OCI-LY7 (cell line): ENCODE results near the gene WDFY4.

Experiments
- CTCF ChIP-seq: fragments of 200-600 bp; sonication (generic); conservative IDR thresholded peaks from 2 replicates; pipeline ENCODE4 v1.5.1; 2014; ENCODE audit warnings: mild to moderate bottlenecking, antibody characterized with exemption, low read length, moderate library complexity, mixed read lengths
- EZH2phosphoT487 ChIP-seq: fragments of 200-600 bp; sonication (generic); IDR thresholded peaks from 2 replicates; pipeline ENCODE4 v1.6.1; 2018; ENCODE audit warnings: low read depth, borderline replicate concordance, mild to moderate bottlenecking, mixed run types, antibody characterized with exemption, low read length, moderate library complexity, mixed read lengths

GRCh38 chr10:48939790-48940325 is 255.2 kb downstream of the WDFY4 start, which contains the start of gene LRRC18:
- TF ChIP-seq CTCF (no peak), EZH2phosphoT487 (no peak)
